ENCODE data around the gene MDN1.

The MDN1 gene

DNA sequence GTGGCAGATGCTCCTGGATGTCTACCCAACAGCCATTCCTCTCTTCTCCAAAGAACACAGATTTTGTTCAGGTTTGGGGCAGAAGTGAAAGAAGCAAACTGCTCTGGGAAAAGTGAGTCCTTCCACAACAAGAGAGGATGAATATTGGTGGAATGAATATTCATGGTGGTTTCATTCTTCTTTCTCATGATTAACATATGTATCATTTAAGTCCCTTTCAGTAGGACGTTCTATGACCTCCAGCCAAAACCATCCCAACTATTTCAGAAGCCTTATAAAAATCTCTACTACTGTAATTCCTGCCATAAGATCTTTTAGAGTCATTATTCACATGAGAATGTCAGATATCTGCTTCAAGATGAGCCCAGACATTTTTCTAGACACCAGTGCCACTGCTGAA is 44.4 kb downstream of the MDN1 start:
- no peak for DNase-seq (ENCODE audit: low read depth)
- H3K4me3 ChIP-seq (ENCODE audit: low read length), result no peak overlapping the region
- TF ChIP-seq, protein P1, sequence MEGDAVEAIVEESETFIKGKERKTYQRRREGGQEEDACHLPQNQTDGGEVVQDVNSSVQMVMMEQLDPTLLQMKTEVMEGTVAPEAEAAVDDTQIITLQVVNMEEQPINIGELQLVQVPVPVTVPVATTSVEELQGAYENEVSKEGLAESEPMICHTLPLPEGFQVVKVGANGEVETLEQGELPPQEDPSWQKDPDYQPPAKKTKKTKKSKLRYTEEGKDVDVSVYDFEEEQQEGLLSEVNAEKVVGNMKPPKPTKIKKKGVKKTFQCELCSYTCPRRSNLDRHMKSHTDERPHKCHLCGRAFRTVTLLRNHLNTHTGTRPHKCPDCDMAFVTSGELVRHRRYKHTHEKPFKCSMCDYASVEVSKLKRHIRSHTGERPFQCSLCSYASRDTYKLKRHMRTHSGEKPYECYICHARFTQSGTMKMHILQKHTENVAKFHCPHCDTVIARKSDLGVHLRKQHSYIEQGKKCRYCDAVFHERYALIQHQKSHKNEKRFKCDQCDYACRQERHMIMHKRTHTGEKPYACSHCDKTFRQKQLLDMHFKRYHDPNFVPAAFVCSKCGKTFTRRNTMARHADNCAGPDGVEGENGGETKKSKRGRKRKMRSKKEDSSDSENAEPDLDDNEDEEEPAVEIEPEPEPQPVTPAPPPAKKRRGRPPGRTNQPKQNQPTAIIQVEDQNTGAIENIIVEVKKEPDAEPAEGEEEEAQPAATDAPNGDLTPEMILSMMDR (IDR thresholded peaks at IDR 0.05; ENCODE audit: insufficient read depth, low read depth, low read length, missing control alignments), result no peak

DNA sequence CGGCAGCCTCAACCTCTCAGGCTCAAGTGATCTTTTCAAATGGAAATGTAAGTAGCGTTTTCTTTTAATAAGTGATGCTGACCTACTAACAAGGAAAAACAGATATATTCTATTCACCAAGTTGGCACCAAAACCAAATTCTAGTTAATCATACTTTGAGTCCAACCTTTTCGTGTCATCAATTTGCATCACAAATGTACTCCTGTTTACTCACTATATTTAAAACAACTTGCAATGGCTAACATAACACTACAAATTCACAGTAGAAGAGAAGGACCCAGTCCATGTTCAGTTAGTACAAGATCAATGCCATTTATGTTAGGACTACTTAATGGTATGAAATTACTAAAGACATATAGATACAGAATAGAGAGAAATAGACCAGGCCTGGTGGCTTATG is 50.0 kb downstream of the MDN1 start:
- no peak for DNase-seq (ENCODE audit: low read depth)
- H3K4me3 ChIP-seq (ENCODE audit: low read length), result no peak overlapping the region
- TF ChIP-seq, protein P1 (IDR thresholded peaks at IDR 0.05; ENCODE audit: insufficient read depth, low read depth, low read length, missing control alignments), result no peak

DNA sequence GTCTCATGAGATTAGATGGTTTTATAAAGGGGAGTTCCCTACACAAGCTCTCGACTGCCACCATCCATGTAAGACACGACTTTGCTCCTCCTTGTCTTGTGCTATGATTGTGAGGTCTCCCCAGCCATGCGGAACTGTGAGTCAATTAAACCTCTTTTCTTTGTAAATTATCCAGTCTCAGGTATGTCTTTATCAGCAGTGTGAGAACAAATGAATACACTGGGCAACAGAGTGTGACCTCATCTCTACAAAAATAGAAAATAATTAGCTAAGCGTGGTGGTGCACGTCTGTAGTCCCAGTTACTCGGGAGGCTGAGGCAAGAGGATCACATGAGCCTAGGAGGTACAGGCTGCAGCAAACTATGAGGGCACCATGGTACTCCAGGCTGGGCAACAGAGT is 51.3 kb downstream of the MDN1 start:
- TF ChIP-seq, protein P1 (IDR thresholded peaks at IDR 0.05; ENCODE audit: insufficient read depth, low read depth, low read length, missing control alignments), result no peak
- DNase-seq (ENCODE audit: low read depth), result no peak
- H3K4me3 ChIP-seq (ENCODE audit: low read length), result no peak overlapping the region

DNA sequence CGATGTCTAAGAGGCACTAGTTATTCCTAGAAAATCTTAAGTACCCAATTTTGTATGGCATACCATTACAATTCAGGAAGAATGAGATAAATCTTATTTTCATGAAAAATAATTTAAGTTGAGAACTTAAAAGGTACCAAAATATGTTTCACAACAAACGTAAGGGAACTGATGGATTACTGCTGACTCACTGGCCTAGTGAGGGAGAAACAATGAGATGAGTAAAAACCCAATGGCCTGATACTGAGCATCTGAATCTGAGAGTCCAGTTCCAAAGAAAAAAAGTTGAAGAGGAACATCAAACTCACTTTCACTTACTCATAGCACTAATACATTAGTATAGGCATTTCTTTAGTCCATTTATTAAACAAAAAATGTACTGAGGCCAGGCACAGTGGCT is 56.0 kb downstream of the MDN1 start:
- DNase-seq (ENCODE audit: low read depth), result peak; percentile 32
- no peak overlapping the region for H3K4me3 ChIP-seq (ENCODE audit: low read length)
- TF ChIP-seq, protein P1 (IDR thresholded peaks at IDR 0.05; ENCODE audit: insufficient read depth, low read depth, low read length, missing control alignments), result no peak

DNA sequence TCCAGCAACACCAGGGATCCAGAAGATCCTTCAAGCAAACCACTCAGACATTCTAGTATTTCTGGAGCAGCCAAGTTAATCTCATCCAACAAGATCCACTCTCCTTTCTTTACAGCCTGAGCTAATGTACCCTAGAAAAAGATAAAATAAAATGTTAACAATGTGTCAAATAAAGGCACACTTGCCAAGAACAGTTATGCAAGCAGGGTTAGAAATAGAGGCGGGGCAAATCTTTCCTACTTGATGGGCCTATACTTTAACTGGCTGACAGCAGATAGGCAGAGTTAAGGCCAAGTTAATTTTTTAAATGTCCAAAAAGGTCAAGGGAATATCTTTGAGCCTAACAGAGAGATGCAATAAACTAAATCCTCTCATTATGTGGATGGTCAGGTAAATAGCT is 60.8 kb downstream of the MDN1 start:
- TF ChIP-seq, protein P1 (IDR thresholded peaks at IDR 0.05; ENCODE audit: insufficient read depth, low read depth, low read length, missing control alignments), result no peak
- no peak for DNase-seq (ENCODE audit: low read depth)
- no peak overlapping the region for H3K4me3 ChIP-seq (ENCODE audit: low read length)

DNA sequence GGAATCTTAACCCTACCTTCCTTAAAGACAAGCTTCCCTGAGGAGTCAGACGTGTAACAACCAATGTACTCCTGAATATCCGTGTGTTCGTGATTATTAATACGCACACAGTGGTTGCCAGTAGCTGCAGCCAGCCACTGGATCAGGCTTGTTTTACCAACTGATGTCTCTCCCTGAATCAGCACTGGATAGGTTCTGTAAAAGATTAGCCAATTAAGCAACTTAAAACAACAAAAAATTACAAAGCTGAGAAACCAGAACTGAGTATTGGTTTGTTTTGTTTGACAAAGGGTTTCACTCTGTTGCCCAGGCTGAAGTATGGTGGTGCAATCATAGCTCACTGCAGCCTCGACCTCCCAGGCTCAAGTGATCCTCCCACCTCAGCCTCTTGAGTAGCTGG is 69.3 kb downstream of the MDN1 start:
- TF ChIP-seq, protein P1 (IDR thresholded peaks at IDR 0.05; ENCODE audit: insufficient read depth, low read depth, low read length, missing control alignments), result no peak
- DNase-seq (ENCODE audit: low read depth), result no peak
- H3K4me3 ChIP-seq (ENCODE audit: low read length), result no peak overlapping the region

DNA sequence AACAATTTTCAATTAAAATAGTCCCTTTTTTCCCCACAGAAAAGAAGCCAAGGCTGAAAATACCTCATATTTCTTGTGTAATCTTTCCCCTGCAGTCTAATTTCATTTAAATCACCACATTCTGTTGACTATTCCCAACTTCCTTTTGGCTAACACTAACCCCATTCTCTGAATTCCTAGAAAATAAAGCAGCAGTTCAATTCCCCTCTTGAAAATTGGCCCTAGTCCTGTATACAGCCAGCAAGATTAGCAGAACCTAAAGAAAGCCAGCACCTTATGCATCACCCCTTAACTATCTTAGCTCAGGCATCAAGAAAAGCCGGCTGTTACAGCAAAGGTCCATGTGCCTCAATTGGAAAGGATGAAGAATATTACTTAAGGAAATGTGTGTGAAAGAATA is 69.7 kb downstream of the MDN1 start:
- H3K4me3 ChIP-seq (ENCODE audit: low read length), result no peak overlapping the region
- TF ChIP-seq, protein P1 (IDR thresholded peaks at IDR 0.05; ENCODE audit: insufficient read depth, low read depth, low read length, missing control alignments), result no peak
- no peak for DNase-seq (ENCODE audit: low read depth)
